ENCODE data around the gene BRMS1L.

- TF ChIP-seq POLR2AphosphoS5 (IDR thresholded peaks at IDR 0.05; ENCODE audit: insufficient read depth, low read depth, low read length) (no peak), CTCF (IDR thresholded peaks at IDR 0.05; ENCODE audit: extremely low read depth in 1 of 2, insufficient read depth in 1 of 2, low read depth in 1 of 2, low read length in 2 of 2) (peak; percentile 52 to 53), POLR2A (IDR thresholded peaks at IDR 0.05; ENCODE audit: low read depth, low read length) (no peak), MYC (IDR thresholded peaks at IDR 0.05; ENCODE audit: low read depth, low read length) (no peak), EZH2 (IDR thresholded peaks at IDR 0.05; ENCODE audit: borderline replicate concordance, low read depth, low read length, severe bottlenecking) (no peak), MAX (IDR thresholded peaks at IDR 0.05; ENCODE audit: insufficient read depth, insufficient read length) (no peak), FOS (IDR thresholded peaks at IDR 0.05; ENCODE audit: borderline replicate concordance, insufficient read depth, low read length) (no peak)
Measured at GRCh38 chr14:35883677-35884293, 57.6 kb downstream of the BRMS1L start.

Data from endothelial cell of umbilical vein (primary cell).